Astrocyte of the cerebellum (primary cell): Measurements from ENCODE around the gene KCTD18.
A peak's percentile ranks its signal among the peaks of the same experiment; 100 is the strongest.

Experiments
- DNase-seq: peaks from one replicate; pipeline ENCODE4 v3.0.0-alpha.2; 2011; ENCODE audit warnings: low read depth
- H3K4me3 ChIP-seq: 2 replicates; pipeline ENCODE4 v1.5.1; 2011; ENCODE audit warnings: mild to moderate bottlenecking, low read depth, low read length, moderate library complexity
- in situ Hi-C: cut with HindIII; loops from 2 replicates; pipeline ENCODE4 v1.10.0; 2017; ENCODE audit warnings: low sequenced_read_pairs
- TF ChIP-seq, protein P1 (sequence below): IDR thresholded peaks from 2 replicates; pipeline ENCODE4 v1.5.1; 2012; ENCODE audit warnings: low read length, low read depth, moderate library complexity, mild to moderate bottlenecking; ENCODE audit errors: missing control alignments

The KCTD18 gene

DNA sequence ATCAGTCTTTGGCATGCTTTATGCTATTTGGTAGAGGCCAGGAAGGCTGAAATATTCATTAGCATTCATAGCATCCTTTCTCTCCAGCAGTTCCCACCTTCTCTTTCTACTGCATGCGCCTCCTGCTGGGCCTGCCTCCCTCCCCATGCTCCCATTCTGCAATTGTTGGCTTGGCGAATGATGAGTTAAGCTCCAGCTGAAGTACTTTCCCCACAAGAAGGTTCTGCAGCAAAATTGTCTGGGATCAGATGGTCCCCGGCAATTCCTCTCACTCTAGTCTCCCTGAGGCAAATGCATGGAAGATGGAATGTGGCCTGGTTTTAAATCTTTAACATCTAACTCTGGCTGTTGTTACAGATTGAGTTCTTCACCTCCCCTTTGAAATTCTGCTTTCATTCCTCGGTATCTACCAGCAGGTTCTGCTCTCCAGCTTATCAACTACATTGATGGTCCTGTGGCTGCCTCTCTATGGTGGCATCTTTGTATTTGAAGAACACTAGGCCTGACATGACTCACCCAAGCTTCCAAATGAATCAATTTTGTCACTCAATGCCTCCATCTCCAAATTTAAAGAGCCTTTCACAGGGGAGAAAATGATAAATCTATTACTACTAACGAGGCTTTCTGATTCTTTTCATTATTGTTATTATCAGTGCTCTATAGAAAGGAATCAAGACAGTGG, 55.9 kb downstream of the KCTD18 start:
- no peak for DNase-seq
- TF ChIP-seq, protein P1, sequence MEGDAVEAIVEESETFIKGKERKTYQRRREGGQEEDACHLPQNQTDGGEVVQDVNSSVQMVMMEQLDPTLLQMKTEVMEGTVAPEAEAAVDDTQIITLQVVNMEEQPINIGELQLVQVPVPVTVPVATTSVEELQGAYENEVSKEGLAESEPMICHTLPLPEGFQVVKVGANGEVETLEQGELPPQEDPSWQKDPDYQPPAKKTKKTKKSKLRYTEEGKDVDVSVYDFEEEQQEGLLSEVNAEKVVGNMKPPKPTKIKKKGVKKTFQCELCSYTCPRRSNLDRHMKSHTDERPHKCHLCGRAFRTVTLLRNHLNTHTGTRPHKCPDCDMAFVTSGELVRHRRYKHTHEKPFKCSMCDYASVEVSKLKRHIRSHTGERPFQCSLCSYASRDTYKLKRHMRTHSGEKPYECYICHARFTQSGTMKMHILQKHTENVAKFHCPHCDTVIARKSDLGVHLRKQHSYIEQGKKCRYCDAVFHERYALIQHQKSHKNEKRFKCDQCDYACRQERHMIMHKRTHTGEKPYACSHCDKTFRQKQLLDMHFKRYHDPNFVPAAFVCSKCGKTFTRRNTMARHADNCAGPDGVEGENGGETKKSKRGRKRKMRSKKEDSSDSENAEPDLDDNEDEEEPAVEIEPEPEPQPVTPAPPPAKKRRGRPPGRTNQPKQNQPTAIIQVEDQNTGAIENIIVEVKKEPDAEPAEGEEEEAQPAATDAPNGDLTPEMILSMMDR: peak; percentile 9
- H3K4me3 ChIP-seq: no peak overlapping the region
- in situ Hi-C loops: no loop called here

DNA sequence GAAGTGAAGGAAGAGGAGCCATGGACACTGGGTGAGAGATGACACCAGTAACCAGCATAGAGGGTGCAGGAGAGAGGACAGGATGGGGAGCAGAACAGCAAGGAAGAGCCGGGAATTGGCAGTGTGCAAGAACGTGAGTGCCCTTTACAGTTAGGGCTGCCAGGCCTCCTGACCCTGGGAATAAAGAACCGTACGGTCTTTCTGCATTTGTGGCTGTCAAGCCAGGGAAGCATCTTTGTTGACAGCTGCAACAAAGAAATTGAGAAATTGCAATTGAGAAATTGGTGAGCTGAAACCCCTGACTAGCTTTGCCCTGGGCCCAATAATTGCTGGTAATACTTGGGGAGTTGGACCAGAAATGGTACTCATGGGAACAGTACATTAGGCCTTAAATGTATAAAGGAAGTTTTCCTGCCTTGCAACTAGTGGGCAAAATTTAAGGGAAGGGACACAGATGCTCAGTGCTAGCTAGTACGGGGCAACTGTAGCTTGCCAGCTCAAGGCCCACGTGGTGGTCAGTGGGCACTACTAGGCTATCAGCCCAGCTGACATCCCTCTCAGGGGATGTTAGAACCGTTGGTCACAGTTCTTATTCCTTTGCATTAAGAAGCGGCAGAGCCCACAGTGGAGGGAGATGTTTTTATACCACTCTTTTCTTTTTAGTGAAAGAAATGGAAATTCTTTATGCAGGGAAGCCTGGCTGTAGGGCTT, 56.6 kb downstream of the KCTD18 start:
- no peak overlapping the region for H3K4me3 ChIP-seq
- TF ChIP-seq, protein P1: no peak
- in situ Hi-C loops: no loop called here
- no peak for DNase-seq

DNA sequence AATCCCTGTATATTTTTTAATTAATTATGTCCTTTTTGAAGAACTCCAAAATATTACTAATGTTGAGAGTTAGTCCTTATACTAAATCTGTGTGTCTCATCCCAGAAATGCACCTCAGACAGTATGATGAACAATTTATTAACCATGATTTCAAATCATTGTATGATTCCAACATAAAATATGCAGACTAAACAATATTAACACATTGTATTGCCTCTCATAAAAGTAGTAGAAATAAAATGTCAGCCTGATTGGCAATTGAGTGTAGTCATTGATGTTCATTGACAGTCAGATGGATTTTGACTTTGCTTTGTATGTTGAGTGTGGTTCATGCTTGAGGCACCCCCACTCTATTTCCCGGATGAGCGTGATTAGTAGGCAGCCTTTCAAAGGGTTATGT, 57.5 kb downstream of the KCTD18 start:
- in situ Hi-C loops: no loop called here
- no peak overlapping the region for H3K4me3 ChIP-seq
- DNase-seq: no peak
- TF ChIP-seq, protein P1: no peak

DNA sequence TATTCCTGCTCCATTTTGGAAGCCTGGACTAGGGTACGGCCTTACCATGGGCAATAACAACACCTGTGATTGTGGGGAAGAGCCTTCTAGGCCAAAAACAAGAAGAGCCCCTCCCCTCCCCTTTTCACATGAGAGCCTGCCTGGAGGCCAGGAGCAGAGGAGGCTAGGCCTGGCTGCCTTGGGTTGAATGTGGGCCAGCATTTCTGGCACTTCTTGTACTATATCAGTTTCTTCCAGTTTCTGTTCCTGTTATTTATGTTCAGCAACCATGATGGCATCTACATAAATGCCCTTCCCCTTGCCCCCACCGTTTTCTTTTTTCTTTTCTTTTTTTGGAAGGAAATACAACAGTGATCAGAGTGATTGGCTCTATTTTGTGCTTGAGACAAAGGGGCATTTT, 58.4 kb downstream of the KCTD18 start:
- in situ Hi-C loops: no loop called here
- H3K4me3 ChIP-seq: no peak overlapping the region
- no peak for DNase-seq
- TF ChIP-seq, protein P1: no peak

DNA sequence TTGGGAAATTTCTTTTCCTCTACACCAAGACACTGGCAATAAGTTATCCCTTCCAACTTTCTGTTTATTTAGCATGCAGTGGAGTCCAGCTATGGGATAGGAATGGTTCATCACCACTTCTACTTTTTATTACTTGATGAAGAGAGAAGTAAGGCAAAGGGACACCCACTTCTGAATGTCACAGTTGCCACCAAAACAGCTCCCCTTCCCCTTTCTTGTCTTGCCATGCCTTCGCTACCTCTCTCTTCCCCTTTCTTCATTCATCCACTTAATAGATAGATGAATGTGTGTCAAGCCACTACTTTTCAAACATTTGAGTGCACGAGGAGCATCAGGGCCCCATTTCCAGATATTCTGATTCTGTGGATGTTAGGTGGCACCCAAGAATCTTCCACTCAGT, 59.6 kb downstream of the KCTD18 start:
- TF ChIP-seq, protein P1: no peak
- no peak for DNase-seq
- H3K4me3 ChIP-seq: no peak overlapping the region
- in situ Hi-C loops: no loop called here

DNA sequence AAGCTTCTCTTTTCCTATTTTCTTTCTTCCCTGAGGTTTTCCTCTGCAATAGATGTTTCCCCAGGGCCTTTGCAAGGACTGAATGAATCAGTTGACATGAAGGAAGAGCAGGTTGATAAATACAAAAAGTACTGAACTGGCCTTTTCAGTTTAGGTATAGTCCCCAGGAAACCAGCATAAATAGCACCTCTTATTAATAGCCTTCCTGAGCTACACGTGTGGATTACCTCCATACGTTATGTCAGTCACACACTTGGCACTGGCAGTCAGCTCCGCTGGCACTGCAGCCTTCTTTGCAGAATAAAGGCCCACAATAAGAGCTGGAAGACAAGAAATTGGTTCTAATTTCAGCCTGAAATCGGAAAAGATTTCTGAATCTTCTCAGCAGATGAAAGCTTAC, 60.7 kb downstream of the KCTD18 start:
- DNase-seq: no peak
- TF ChIP-seq, protein P1: no peak
- in situ Hi-C loops: no loop called here
- no peak overlapping the region for H3K4me3 ChIP-seq
